H9 (cell line): ENCODE data around the gene WIPF1. TPM values are rescaled to one million over a fixed set of nuclear protein-coding genes. Genes with fewer than 3 reads are reported as not detected.

Experiments
- DNase-seq: peaks from one replicate; pipeline ENCODE4 v3.0.0-alpha.2; 2017
- H2AFZ ChIP-seq: one replicate; pipeline ENCODE4 v1.6.1; 2013; ENCODE audit warnings: mild to moderate bottlenecking, low read length, control low read depth, moderate library complexity
- H2AK5ac ChIP-seq: 2 replicates; pipeline ENCODE4 v1.6.1; 2013; ENCODE audit warnings: low read length, control low read depth, mixed read lengths; ENCODE audit not compliant: insufficient read length
- H2BK120ac ChIP-seq: one replicate; pipeline ENCODE4 v1.6.1; 2013; ENCODE audit warnings: low read depth, mild to moderate bottlenecking, low read length, control low read depth, inconsistent platforms; ENCODE audit not compliant: poor library complexity, severe bottlenecking
- H2BK12ac ChIP-seq: 2 replicates; pipeline ENCODE4 v1.6.1; 2013; ENCODE audit warnings: low read length, control low read depth, mixed read lengths, low read depth; ENCODE audit not compliant: insufficient read length
- H2BK15ac ChIP-seq: 2 replicates; pipeline ENCODE4 v1.6.1; 2013; ENCODE audit warnings: low read depth, low read length, control low read depth
- H2BK20ac ChIP-seq: one replicate; pipeline ENCODE4 v1.6.1; 2013; ENCODE audit warnings: low read depth, mild to moderate bottlenecking, low read length, control low read depth, inconsistent platforms; ENCODE audit not compliant: poor library complexity, severe bottlenecking
- H2BK5ac ChIP-seq: 2 replicates; pipeline ENCODE4 v1.6.1; 2013; ENCODE audit warnings: low read length, control low read depth, mixed read lengths; ENCODE audit not compliant: insufficient read length
- H3K14ac ChIP-seq: 2 replicates; pipeline ENCODE4 v1.6.1; 2013; ENCODE audit warnings: low read length, control low read depth; ENCODE audit not compliant: insufficient read depth
- H3K18ac ChIP-seq: 2 replicates; pipeline ENCODE4 v1.6.1; 2013; ENCODE audit warnings: low read depth, mild to moderate bottlenecking, mixed read lengths, low read length, control low read depth; ENCODE audit not compliant: insufficient read length
- H3K23ac ChIP-seq: 2 replicates; pipeline ENCODE4 v1.6.1; 2013; ENCODE audit warnings: low read length, control low read depth, mixed read lengths, low read depth; ENCODE audit not compliant: insufficient read length
- H3K23me2 ChIP-seq: 2 replicates; pipeline ENCODE4 v1.6.1; 2013; ENCODE audit warnings: low read depth, mild to moderate bottlenecking, mixed read lengths, low read length, control low read depth; ENCODE audit not compliant: insufficient read length, poor library complexity, severe bottlenecking
- H3K27ac ChIP-seq: 2 replicates; pipeline ENCODE4 v1.5.1; 2013; ENCODE audit warnings: low read length, control low read depth, mixed read lengths, low read depth; ENCODE audit not compliant: insufficient read length
- H3K27me3 ChIP-seq: 2 replicates; pipeline ENCODE4 v1.6.1; 2013; ENCODE audit warnings: low read length, control low read depth, inconsistent platforms; ENCODE audit not compliant: insufficient read depth
- H3K4ac ChIP-seq: 2 replicates; pipeline ENCODE4 v1.6.1; 2013; ENCODE audit warnings: low read depth, mild to moderate bottlenecking, control low read depth, inconsistent platforms, low read length, moderate library complexity
- H3K4me1 ChIP-seq: 2 replicates; pipeline ENCODE4 v1.6.1; 2013; ENCODE audit warnings: low read length, control low read depth, inconsistent platforms; ENCODE audit not compliant: insufficient read depth
- H3K4me2 ChIP-seq: 2 replicates; pipeline ENCODE4 v1.6.1; 2013; ENCODE audit warnings: low read length, control low read depth, mixed read lengths; ENCODE audit not compliant: insufficient read length, insufficient read depth
- H3K56ac ChIP-seq: 2 replicates; pipeline ENCODE4 v1.6.1; 2013; ENCODE audit warnings: low read depth, mild to moderate bottlenecking, mixed read lengths, low read length, control low read depth; ENCODE audit not compliant: insufficient read length
- H3K79me1 ChIP-seq: 2 replicates; pipeline ENCODE4 v1.6.1; 2013; ENCODE audit warnings: low read depth, mild to moderate bottlenecking, moderate library complexity, low read length, control low read depth, inconsistent platforms; ENCODE audit not compliant: insufficient read depth, poor library complexity, severe bottlenecking
- H3K79me2 ChIP-seq: 2 replicates; pipeline ENCODE4 v1.6.1; 2013; ENCODE audit warnings: low read length, control low read depth, inconsistent platforms; ENCODE audit not compliant: insufficient read depth
- H3K9ac ChIP-seq: 2 replicates; pipeline ENCODE4 v1.6.1; 2013; ENCODE audit warnings: low read length, control low read depth, mixed read lengths; ENCODE audit not compliant: insufficient read length; ENCODE audit errors: extremely low read depth
- H3K9me3 ChIP-seq: one replicate; pipeline ENCODE4 v1.6.1; 2013; ENCODE audit warnings: low read depth, low read length, inconsistent platforms; ENCODE audit not compliant: control insufficient read depth
- H3T11ph ChIP-seq: one replicate; pipeline ENCODE4 v1.6.1; 2013; ENCODE audit warnings: mild to moderate bottlenecking, low read length, control low read depth, inconsistent platforms
- H4K20me1 ChIP-seq: one replicate; pipeline ENCODE4 v1.6.1; 2013; ENCODE audit not compliant: control insufficient read depth, insufficient read length, insufficient read depth
- H4K5ac ChIP-seq: 2 replicates; pipeline ENCODE4 v1.6.1; 2013; ENCODE audit warnings: low read depth, mild to moderate bottlenecking, mixed read lengths, low read length, control low read depth; ENCODE audit not compliant: insufficient read length
- H4K8ac ChIP-seq: replicated peaks from 2 replicates; pipeline ENCODE4 v1.6.1; 2013; ENCODE audit warnings: low read length, control low read depth, mixed read lengths, low read depth; ENCODE audit not compliant: insufficient read length
- H4K91ac ChIP-seq: 2 replicates; pipeline ENCODE4 v1.6.1; 2013; ENCODE audit warnings: low read depth, mild to moderate bottlenecking, moderate library complexity, mixed read lengths, low read length, control low read depth; ENCODE audit not compliant: insufficient read length
- H3K27ac Mint-ChIP-seq, 3 experiments: 2 replicates in 2 of 3; 3 replicates in 1 of 3; pipeline ENCODE4 v1.8.0; 2020 to 2021; ENCODE audit warnings: mixed read lengths in 3 of 3, mild to moderate bottlenecking in 1 of 3, moderate library complexity in 1 of 3
- H3K27me3 Mint-ChIP-seq: 2 replicates; pipeline ENCODE4 v1.8.0; 2021; ENCODE audit warnings: low read depth, mild to moderate bottlenecking, moderate library complexity, mixed read lengths
- H3K36me3 Mint-ChIP-seq, 3 experiments: 2 replicates in 2 of 3; 3 replicates in 1 of 3; pipeline ENCODE4 v1.8.0; 2020 to 2021; ENCODE audit warnings: low read depth in 3 of 3, mixed read lengths in 3 of 3; ENCODE audit not compliant: insufficient read depth in 1 of 3
- H3K4me1 Mint-ChIP-seq, 2 experiments: 2 replicates each; pipeline ENCODE4 v1.8.0; 2020; ENCODE audit warnings: mixed read lengths in 2 of 2
- H3K4me3 Mint-ChIP-seq, 2 experiments: 2 replicates in 1 of 2; 3 replicates in 1 of 2; pipeline ENCODE4 v1.8.0; 2020 to 2021; ENCODE audit warnings: mild to moderate bottlenecking in 2 of 2, mixed read lengths in 2 of 2, moderate library complexity in 1 of 2
- H3K9me3 Mint-ChIP-seq, 2 experiments: 2 replicates in 1 of 2; 3 replicates in 1 of 2; pipeline ENCODE4 v1.8.0; 2020; ENCODE audit warnings: mild to moderate bottlenecking in 2 of 2, mixed read lengths in 2 of 2, moderate library complexity in 1 of 2
- WGBS: extraction: QIAGEN DNeasy Blood & Tissue Kit; methylation state at CpG from one replicate; pipeline ENCODE4 v1.1.7; 2013; ENCODE audit warnings: missing lambda C conversion rate, low lambda C conversion rate, mixed read lengths; ENCODE audit not compliant: insufficient read length; ENCODE audit errors: extremely low coverage; 5-methylcytosine and 5-hydroxymethylcytosine counted together
- total RNA-seq: library from RNA; stranded (reverse); gene quantifications from 2 replicates; pipeline ENCODE4 v1.2.1, GENCODE V29; 2021
- TF ChIP-seq, protein P1 (sequence below): fragments of 200-600 bp; sonication (generic); conservative IDR thresholded peaks from 3 replicates; pipeline ENCODE4 v1.8.0; 2021; ENCODE audit warnings: antibody characterized with exemption, mild to moderate bottlenecking

The WIPF1 gene
- total RNA-seq, 1 experiment from 2014 or later = 5.1 TPM

DNA sequence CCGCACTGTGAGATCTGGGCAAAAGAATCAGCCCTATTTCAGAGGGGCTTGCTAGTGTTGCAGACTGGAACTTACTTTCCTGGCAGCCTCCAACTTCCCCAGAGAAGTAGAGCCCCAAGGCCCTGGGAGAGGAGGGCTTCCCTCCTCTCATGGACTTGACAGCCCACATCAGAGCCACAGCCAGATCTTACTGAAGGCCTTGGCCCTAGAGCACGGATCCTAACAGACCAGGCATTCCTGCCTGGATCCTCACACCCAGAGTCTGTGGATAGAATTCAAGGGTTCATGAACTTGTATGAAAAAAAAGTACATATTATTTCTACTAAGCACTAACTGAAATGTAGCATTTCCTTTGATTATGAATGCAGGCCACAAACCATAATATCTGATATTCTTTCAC is 8.3 kb downstream of the WIPF1 start:
- Histone ChIP-seq H3T11ph (no peak overlapping the region), H4K20me1 (no peaks in the 10 kb centered on the region), H3K9ac (no peak overlapping the region), H4K8ac (no peak overlapping the region), H3K9me3 (no peaks in the 10 kb centered on the region), H3K56ac (no peak overlapping the region), H2BK5ac (no peak overlapping the region), H3K27ac (no peak overlapping the region), H3K79me1 (no peaks in the 10 kb centered on the region), H3K23me2 (no peaks in the 10 kb centered on the region), H2BK12ac (no peak overlapping the region), H3K4ac (no peak overlapping the region), H4K91ac (no peak overlapping the region), H3K79me2 (no peaks in the 10 kb centered on the region), H2AFZ (no peak overlapping the region), H3K4me1 (peaks cover 16% of the 10 kb centered on the region; the same call in 1 of the 2 replicates), H2BK120ac (no peak overlapping the region), H2BK20ac (no peak overlapping the region), H3K4me2 (no peak overlapping the region), H4K5ac (no peak overlapping the region), H3K14ac (no peak overlapping the region), H2BK15ac (no peak overlapping the region), H3K27me3 (no peaks in the 10 kb centered on the region), H3K23ac (no peak overlapping the region), H2AK5ac (no peak overlapping the region), H3K18ac (no peak overlapping the region)
- no peaks in the 10 kb centered on the region for H3K36me3 Mint-ChIP-seq
- TF ChIP-seq, protein P1, sequence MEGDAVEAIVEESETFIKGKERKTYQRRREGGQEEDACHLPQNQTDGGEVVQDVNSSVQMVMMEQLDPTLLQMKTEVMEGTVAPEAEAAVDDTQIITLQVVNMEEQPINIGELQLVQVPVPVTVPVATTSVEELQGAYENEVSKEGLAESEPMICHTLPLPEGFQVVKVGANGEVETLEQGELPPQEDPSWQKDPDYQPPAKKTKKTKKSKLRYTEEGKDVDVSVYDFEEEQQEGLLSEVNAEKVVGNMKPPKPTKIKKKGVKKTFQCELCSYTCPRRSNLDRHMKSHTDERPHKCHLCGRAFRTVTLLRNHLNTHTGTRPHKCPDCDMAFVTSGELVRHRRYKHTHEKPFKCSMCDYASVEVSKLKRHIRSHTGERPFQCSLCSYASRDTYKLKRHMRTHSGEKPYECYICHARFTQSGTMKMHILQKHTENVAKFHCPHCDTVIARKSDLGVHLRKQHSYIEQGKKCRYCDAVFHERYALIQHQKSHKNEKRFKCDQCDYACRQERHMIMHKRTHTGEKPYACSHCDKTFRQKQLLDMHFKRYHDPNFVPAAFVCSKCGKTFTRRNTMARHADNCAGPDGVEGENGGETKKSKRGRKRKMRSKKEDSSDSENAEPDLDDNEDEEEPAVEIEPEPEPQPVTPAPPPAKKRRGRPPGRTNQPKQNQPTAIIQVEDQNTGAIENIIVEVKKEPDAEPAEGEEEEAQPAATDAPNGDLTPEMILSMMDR = no peak
- no CpG with 5 or more reads among the region's 2 CpGs for WGBS
- no peaks in the 10 kb centered on the region for H3K9me3 Mint-ChIP-seq
- no peak overlapping the region for H3K27ac Mint-ChIP-seq
- H3K4me3 Mint-ChIP-seq = no peak overlapping the region
- DNase-seq = no peak
- H3K27me3 Mint-ChIP-seq = no peaks in the 10 kb centered on the region
- peaks cover 30 to 32% of the 10 kb centered on the region in 2 experiments for H3K4me1 Mint-ChIP-seq
